ENCODE measurements around the gene SPOCK1. TPM values are rescaled to one million over a fixed set of nuclear protein-coding genes. Genes with fewer than 3 reads are reported as not detected.

The SPOCK1 gene
- polyA plus RNA-seq, 1 donor from 2014 or later = not detected

DNA sequence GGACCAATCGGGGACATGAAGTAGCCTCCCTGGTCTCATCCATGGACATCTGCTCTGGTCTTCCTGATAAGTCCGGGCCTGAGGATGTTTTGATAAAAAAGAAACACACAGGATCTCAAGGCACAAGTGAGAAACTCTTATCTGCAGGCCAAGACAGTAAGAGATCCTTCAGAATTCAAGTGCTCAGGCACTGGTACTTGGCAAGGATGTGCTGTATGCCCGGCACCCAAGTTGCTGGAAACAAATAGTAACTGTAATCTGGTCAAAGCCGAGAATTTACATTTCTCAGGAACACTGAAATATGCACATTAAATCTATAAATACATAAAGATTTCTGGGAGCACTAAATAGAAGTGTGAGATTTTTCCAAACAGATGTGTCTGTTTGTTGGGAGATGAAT is 165.7 kb downstream of the SPOCK1 start:
- peaks cover 3% of the 10 kb centered on the region for H3K27me3 Mint-ChIP-seq
- H3K36me3 Mint-ChIP-seq = no peaks in the 10 kb centered on the region
- no peak overlapping the region for H3K27ac Mint-ChIP-seq
- no peaks in the 10 kb centered on the region for H3K4me1 Mint-ChIP-seq
- H3K9me3 Mint-ChIP-seq = no peaks in the 10 kb centered on the region
- H3K4me3 Mint-ChIP-seq = no peak overlapping the region

DNA sequence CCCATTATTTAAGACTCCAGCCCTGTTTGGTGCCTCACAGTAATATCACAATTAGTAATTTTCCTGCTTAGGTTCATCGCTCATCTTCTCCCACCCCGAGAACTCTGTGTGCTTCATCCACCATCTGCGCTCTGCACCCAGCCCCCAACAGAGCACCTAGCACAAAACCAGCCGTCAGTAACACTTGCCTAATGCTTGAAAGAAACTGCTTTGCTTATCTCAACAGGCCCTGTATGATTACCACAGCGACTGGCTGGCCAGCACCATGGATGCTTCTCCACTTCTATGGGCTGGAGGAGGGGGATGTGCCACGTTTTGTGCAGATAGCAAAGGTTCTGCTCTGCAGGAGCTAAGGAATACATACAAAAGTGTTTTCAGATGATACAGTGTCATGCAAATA is 166.8 kb downstream of the SPOCK1 start:
- Mint-ChIP-seq H3K4me1 (peaks cover 0 to 3% (median 0%) of the 10 kb centered on the region in 3 donors), H3K27me3 (peaks cover 3% of the 10 kb centered on the region), H3K36me3 (no peaks in the 10 kb centered on the region), H3K27ac (no peak overlapping the region), H3K9me3 (no peaks in the 10 kb centered on the region), H3K4me3 (no peak overlapping the region)

DNA sequence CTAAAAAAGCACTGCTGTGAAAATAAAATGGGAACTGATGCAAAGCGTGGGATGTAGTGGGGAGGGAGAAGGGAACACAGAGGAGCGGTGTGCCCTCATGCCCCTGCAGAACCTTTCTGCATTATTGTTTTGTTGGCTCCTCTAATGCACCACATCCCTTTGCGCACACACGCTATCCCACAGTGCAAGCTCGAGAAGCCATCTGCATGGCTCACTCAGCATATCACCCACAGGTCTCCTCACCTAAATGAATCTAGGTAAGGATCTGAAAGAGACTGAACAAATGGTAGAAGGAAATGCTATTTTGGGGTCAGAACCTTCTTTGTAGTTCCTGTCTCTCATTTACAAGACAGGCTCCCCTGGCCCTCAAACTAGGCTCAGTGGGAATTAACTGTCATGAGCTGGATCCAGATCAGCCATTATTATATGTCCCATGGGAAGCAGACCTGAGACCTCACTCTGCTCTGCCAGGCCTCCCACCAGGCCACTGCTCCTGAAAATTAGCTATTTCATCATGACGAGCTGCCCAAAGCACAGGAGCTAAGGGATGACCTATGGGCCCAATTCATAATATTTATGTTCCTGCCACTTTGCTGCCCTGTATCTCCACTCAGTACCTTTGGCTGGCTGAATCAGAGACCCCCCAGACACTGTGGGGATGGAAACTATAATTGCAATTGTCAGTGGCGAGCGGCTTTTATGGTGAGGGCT is 169.4 kb downstream of the SPOCK1 start:
- no peaks in the 10 kb centered on the region for H3K36me3 Mint-ChIP-seq
- H3K4me3 Mint-ChIP-seq = no peak overlapping the region
- peaks cover 3% of the 10 kb centered on the region for H3K27me3 Mint-ChIP-seq
- H3K9me3 Mint-ChIP-seq = peaks cover 0 to 5% (median 0%) of the 10 kb centered on the region in 3 donors
- no peak overlapping the region for H3K27ac Mint-ChIP-seq
- peaks cover 0 to 3% (median 0%) of the 10 kb centered on the region in 3 donors for H3K4me1 Mint-ChIP-seq

DNA sequence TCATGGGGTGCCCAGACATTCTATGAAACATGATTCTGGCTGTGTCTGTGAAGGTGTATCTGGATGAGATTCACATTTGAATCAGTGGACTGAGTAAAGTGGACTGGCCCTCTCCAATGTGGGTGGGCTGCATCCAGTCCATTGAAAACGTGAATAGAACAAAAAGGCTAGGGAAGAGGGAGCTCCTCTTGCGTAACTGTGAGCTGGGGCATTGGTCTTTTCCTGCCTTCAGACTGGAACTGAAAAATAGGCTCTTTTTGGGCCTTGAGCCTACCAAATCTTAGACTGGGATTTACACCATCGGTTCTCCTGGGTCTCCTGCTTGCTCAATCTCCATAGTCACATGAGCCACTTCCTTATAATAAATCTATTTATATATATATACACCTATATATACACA is 170.1 kb downstream of the SPOCK1 start:
- no peak overlapping the region for H3K4me3 Mint-ChIP-seq

DNA sequence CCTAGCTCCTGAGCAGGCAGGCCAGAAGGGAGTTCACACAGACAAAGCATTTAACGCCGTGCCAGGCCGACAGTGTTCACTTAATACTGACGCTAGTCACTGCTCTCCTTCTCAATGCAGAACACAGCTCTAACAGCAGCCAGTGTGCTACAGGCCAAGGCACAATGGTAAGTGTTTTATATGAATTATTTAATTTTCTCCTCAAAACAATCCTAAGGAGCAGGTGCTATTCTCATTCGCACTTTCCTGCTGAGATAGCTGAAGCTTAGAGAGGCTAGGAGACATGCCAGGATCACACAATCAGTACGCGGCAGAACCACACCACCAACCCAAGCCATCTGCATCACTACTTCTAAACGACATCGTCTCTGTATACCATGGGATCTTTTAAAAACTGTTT is 170.7 kb downstream of the SPOCK1 start:
- Mint-ChIP-seq H3K4me3 (no peak overlapping the region), H3K4me1 (peaks cover 0 to 3% (median 0%) of the 10 kb centered on the region in 3 donors), H3K36me3 (no peaks in the 10 kb centered on the region), H3K27me3 (peaks cover 3% of the 10 kb centered on the region), H3K27ac (no peak overlapping the region), H3K9me3 (peaks cover 0 to 5% (median 0%) of the 10 kb centered on the region in 3 donors)

More for the DNA sequence above, 170.1 kb downstream of the SPOCK1 start:
- Mint-ChIP-seq H3K27me3 (peaks cover 3% of the 10 kb centered on the region), H3K36me3 (no peaks in the 10 kb centered on the region), H3K27ac (no peak overlapping the region), H3K4me1 (peaks cover 0 to 3% (median 0%) of the 10 kb centered on the region in 3 donors), H3K9me3 (peaks cover 0 to 5% (median 0%) of the 10 kb centered on the region in 3 donors)

DNA sequence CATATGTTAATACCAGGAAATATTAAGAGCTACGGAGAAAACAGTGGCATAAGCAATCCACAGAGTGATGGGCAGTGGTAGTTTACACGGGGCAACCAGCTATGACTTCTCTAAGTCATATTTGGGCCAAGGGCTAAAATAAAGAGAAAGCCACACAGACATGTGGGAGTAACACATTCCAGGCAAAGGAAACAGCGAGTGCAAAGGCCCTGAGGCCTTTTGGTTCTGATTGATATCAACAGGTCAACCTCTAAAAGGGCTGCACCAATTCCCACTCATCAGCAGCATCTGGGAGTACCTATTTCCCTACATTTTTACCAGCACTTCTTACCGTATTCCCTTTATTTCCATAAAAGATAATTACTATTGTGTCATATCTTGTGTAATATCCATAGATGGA is 173.4 kb downstream of the SPOCK1 start:
- Mint-ChIP-seq H3K27me3 (peaks cover 1% of the 10 kb centered on the region), H3K9me3 (peaks cover 0 to 5% (median 0%) of the 10 kb centered on the region in 3 donors)

DNA sequence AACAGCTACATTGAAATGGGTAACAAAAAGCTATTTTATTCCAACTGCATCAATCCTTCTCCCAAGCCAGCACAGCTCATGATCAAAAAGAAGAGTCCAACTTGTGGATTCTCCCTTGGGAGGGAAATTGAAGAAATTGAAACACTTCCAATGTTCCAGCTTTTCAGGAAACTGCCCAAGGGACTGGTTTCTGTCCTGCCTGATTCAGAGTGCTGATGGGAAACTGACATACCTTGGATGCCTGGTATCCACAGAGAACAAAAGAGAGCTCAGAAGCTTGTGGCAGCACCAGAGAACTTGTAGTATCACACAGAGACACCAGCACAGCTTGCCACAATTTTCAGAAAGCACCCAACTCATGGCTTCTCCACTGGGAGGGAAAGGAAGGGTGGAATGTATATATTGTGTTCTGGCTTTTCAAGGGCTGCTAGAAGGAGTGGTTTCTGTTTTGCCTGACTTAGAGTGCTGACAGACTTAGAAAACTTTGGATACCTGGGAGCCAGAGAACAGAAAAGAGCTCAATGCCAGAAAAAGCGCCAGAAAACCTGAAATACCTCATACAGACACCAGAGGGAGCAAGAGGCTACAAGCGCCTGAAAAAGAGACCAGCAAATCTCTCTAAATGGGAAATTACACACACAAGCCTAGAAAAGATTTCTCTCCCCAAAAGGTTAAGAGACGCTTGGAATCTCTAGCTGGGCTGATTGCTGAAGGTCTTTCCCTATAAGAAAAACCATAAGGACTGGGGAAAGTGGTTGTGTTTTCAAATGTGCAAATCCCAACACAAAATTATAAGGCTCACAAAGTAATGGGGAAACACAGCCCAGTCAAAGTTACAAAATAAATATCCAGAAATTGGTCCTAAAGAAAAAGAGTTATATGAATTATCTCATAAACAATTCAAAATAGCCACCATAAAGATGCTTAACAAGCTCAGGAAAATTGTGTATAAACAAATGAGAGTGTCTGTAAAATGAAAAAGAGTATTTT is 178.8 kb downstream of the SPOCK1 start:
- H3K4me3 Mint-ChIP-seq = no peak overlapping the region
- peaks cover 0 to 2% (median 0%) of the 10 kb centered on the region in 3 donors for H3K9me3 Mint-ChIP-seq
- no peaks in the 10 kb centered on the region for H3K36me3 Mint-ChIP-seq
- H3K27ac Mint-ChIP-seq = no peak overlapping the region
- no peaks in the 10 kb centered on the region for H3K4me1 Mint-ChIP-seq
- peaks cover 9% of the 10 kb centered on the region for H3K27me3 Mint-ChIP-seq

More for the DNA sequence above, 173.4 kb downstream of the SPOCK1 start:
- H3K4me1 Mint-ChIP-seq = peaks cover 0 to 3% (median 0%) of the 10 kb centered on the region in 3 donors
- H3K4me3 Mint-ChIP-seq = no peak overlapping the region
- no peak overlapping the region for H3K27ac Mint-ChIP-seq
- no peaks in the 10 kb centered on the region for H3K36me3 Mint-ChIP-seq

DNA sequence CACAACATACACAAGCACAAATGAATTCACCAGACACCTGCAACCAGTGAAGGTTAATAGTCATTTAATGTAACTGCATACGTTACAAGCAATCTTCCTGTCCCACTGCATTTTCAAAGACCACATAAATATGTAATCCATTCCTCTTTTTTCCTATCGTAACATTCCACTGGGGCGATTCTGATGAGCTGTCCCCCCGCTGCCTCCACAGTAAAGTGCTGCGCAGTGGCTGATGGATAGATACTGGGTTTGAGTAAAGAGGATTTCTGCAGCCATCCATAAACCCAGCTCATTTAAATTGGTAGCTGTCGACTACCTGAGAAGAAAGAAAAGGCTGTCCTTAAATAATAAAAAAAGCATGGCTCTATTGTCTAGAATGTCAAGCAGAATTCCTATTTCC is 181.1 kb downstream of the SPOCK1 start:
- Mint-ChIP-seq H3K36me3 (no peaks in the 10 kb centered on the region), H3K4me1 (no peaks in the 10 kb centered on the region), H3K9me3 (no peaks in the 10 kb centered on the region), H3K27ac (no peak overlapping the region), H3K27me3 (peaks cover 11% of the 10 kb centered on the region), H3K4me3 (no peak overlapping the region)

DNA sequence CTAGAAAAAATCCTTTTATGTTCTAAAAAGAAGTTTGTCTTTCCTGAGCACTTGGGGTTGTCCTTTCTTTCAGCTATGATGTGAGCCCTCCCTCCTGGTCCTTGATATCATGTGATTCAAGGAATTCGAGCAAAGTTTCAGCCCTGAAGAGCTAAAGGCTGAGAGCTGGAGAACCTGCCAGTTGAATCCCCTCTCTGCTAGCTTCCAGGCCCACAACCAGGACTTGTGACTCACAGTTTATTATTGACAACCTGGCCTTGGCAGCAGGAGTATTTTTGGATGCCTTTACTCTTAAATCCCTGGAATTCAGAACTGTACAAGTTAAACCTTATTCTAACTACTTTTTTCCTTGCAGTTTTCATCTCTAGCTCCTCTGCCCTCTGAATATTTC is 182.8 kb downstream of the SPOCK1 start:
- no peaks in the 10 kb centered on the region for H3K9me3 Mint-ChIP-seq
- H3K36me3 Mint-ChIP-seq = no peaks in the 10 kb centered on the region
- H3K4me3 Mint-ChIP-seq = no peak overlapping the region
- H3K27me3 Mint-ChIP-seq = peaks cover 9% of the 10 kb centered on the region
- no peaks in the 10 kb centered on the region for H3K4me1 Mint-ChIP-seq
- no peak overlapping the region for H3K27ac Mint-ChIP-seq

DNA sequence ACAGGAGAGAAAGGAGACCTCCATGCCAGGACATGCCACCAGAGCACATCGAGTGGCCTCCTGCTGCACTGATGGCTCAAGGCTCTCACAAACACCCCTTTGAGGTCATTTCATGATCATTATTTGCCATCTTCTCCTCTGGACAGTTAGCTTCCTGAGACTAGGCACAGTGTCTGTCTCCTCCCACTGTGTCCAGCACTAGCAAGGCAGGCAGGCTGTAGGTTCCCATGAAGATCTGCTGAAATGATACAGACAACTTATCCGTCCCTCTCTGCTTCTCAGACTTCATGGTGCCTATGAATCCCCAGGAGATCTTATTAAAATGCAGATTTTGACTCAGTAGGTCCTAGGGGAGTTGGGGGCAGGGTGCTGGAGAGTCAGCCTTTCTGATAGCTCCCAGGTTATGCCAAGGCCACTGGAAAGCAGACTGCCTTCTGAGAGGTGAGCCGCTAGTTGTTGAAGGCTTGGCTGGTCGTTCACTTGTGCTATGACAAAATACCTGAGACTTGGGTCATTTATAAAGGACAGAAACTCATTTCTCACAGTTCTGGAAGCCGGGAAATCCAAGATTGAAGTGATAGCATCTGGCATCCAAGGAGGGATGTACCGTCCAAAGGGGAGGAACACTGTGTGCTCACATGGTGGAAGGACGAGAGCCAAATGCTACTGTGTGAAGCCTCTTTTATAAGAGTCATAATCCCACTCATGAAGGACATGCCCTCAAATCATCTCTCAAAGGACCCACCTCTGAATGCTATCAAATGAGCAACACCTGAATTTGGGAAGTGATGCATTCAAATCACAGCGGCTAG is 183.4 kb downstream of the SPOCK1 start:
- no peaks in the 10 kb centered on the region for H3K36me3 Mint-ChIP-seq
- no peaks in the 10 kb centered on the region for H3K9me3 Mint-ChIP-seq
- no peaks in the 10 kb centered on the region for H3K4me1 Mint-ChIP-seq
- H3K4me3 Mint-ChIP-seq = no peak overlapping the region
- no peak overlapping the region for H3K27ac Mint-ChIP-seq
- H3K27me3 Mint-ChIP-seq = peaks cover 11% of the 10 kb centered on the region

DNA sequence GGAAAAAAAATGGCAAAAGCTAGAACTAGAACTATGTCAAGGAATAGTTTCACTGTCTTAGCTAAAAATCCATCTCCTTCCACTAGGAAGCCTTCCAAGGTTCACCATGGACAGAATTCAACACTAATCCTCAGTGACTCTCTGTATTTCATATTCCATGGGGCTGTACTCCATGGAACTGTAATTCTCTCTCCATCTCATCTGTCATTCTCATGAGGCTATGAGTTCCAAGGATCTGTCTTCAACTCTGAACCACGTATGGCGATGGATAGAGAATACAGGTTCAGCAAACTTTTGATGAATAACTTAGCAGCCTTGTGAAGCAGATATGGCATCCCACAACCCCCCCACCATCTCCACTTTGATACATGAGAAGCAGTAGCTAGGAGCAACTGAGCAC is 184.0 kb downstream of the SPOCK1 start:
- Mint-ChIP-seq H3K27me3 (peaks cover 9% of the 10 kb centered on the region), H3K27ac (no peak overlapping the region), H3K36me3 (no peaks in the 10 kb centered on the region), H3K9me3 (no peaks in the 10 kb centered on the region), H3K4me1 (no peaks in the 10 kb centered on the region), H3K4me3 (no peak overlapping the region)

DNA sequence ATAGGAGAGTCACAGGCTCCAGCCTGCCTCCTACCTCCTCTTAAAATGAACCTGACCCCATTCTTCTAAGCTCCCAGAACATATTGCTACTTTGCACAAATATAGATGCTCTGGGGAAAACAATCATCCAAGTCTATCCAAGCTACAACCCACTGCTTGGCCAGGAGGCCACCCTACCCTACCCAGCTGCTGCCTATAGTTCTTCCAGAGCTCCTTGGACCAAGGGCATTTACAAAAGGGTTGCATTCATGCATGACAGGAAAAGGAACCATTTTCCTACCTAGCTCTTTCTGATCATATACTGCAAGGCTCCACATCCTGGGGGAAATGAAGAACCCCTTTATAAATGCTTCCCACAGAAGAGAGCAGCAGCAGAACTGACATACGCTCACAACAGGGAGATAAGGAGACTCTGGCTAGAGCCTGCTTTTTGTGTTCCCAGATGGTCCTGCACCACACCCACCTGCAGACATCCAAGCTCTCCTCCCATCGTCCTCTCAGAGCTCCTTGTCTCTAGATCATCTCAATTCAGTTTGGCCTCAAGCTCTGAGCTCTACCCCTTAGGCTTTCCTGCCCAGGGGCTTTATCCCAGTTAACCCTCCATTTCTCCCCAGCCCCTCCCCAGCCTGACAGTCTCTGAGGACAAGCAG is 185.5 kb downstream of the SPOCK1 start:
- no peak overlapping the region for H3K4me3 Mint-ChIP-seq
- no peaks in the 10 kb centered on the region for H3K4me1 Mint-ChIP-seq
- H3K9me3 Mint-ChIP-seq = no peaks in the 10 kb centered on the region
- peak overlapping the region in 1 of 3 donors; percentile 28 for H3K27ac Mint-ChIP-seq
- no peaks in the 10 kb centered on the region for H3K36me3 Mint-ChIP-seq
- peaks cover 9% of the 10 kb centered on the region for H3K27me3 Mint-ChIP-seq

DNA sequence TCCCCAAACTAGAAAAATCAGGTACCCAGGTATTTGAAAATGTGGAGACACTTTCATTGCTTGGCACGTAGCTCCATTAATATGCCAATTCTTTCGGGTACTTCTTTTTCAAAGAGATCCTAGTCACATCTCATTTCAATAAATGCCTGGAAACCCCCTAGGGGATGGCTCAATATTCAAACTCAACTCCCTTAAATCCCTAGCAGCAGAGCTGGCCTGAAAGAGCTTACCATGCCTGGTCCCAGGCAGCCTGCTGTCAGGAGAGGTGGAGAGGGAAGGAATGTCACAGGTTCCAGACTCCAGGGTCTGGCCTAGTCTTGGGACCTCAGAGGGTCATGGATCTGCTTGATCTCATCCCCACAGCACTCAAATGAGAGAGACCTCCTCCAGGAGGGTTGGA is 187.1 kb downstream of the SPOCK1 start:
- Mint-ChIP-seq H3K9me3 (no peaks in the 10 kb centered on the region), H3K27me3 (peaks cover 7% of the 10 kb centered on the region), H3K4me3 (no peak overlapping the region), H3K27ac (no peak overlapping the region), H3K36me3 (no peaks in the 10 kb centered on the region), H3K4me1 (no peaks in the 10 kb centered on the region)

DNA sequence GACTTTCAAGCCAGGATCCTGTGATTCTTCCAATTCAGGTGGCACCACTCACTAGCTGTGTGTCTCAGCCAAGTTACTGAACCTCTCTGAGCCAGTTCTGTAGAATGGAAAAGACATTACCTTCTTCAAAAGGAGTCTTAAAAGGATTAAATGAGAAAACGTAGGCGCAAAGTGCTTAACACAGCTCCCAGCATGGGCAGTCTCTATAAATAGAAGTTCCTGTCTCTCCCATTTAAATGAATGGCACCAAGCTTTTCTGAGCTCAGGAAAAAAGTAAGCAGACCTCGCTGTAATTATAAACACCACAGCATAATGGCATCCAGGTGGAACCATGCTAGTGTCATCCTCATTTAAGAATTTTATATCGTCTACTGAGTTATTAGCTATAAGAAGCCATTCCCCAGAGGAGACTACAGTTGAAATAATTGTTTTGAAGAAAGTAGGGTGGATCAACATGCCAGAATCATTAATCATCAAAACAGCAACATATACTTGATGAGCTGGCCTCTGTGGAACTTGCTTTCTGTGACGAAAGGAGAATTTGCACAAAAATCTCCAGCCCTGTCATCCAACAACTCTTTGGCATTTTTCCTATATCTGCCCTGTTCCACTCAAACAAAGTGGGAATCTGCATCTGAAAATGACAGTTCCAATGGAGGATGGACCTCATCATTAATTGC is 188.9 kb downstream of the SPOCK1 start:
- Mint-ChIP-seq H3K27me3 (peaks cover 3% of the 10 kb centered on the region), H3K4me1 (no peaks in the 10 kb centered on the region), H3K27ac (no peak overlapping the region), H3K9me3 (no peaks in the 10 kb centered on the region), H3K36me3 (no peaks in the 10 kb centered on the region), H3K4me3 (no peak overlapping the region)

Data from IgD-negative memory B cell (primary cell).